ENCODE measurements around the gene TSPAN15. TPM values are rescaled to one million over a fixed set of nuclear protein-coding genes. Genes with fewer than 3 reads are reported as not detected.

The TSPAN15 gene
- total RNA-seq, 2 donors from 2014 or later = 142 to 145 TPM

DNA sequence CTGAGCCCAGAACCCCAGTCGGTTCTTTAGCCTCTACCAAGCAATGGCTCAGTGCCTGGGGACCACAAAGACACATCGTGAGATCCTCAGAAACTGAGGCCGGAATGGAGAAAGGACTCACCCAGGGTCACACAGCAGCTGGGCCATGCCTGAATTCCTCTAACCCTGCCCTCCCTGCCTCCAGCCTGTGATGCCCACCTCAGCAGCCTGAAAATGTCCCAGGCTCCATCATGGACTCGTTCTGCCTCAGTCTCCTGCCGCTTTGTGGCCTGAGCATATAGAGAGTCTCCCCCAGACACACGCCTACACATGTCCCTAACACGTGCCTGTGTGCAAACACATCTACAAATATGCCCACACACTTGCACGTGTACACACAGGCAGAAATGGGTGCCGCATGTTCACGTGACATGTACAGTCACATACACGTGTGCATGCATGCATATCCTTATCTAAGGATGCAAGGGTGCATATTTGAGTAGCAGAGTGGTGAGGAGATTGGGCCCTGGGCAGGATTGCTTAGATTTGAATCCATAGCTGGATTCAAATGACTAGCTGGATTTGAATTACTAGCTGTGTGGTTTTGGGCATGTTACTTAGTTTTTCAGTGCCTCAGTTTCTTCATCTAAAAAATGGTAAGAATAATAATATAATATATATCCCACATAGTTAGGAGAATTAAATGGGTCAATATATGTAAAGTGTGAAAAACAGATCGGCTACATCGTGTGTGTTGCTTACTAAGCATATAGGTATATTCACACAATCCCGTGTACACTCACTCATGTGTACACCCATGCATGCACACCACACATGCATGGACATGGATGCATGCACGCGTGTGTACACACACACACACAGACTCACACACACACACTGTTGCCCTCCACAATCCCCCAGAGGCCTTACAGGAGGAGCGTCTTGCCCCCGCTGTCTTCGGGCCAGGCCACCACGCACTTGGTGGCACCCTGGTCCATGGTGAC is 36.9 kb upstream of the TSPAN15 start:
- intact Hi-C loops (cut with DNase I, micrococcal nuclease) = loop anchor here in 1 of 2 donors (5.0 kb wide), 2 partner anchors 83 to 93 kb away; no protein-coding TSS in a partner anchor
- ATAC-seq = no peak
- no peak for DNase-seq

- ATAC-seq (no peak), DNase-seq (no peak)
- intact Hi-C loops (cut with DNase I, micrococcal nuclease) = loop anchor here in 1 of 2 donors (5.0 kb wide), 1 partner anchor 82 kb away; no protein-coding TSS in a partner anchor
These were observed 36.2 kb upstream of the TSPAN15 start for GRCh38 chr10:69415049-69415448.

DNA sequence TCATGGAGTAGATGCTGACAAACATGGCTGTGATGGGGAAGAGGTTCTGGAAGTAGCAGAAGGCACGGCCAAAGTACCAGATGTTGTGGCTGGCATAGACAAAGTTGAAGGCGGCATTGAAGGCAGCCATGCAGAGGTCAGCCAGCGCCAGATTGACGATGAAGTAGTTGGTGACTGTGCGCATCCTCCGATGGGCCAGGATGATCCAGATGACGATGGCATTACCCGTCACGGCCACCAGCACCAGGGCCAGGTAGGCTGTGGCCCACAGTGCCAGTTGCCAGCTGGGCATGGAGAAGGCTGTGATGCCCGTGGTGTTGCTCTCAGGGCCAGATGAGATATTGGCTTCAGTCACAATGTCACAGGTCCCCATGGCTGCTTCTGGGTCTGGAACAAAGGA is 35.3 kb upstream of the TSPAN15 start:
- intact Hi-C loops (cut with DNase I, micrococcal nuclease) = loop anchor here in 1 of 2 donors (5.0 kb wide), 1 partner anchor 81 kb away; no protein-coding TSS in a partner anchor
- ATAC-seq (no peak), DNase-seq (no peak)

GRCh38 chr10:69416695-69417094 is 34.6 kb upstream of the TSPAN15 start, which contains the start of gene TACR2:
Gene TACR2, minus strand, starts transcription at chr10:69416918. Its CDS starts 595 bp downstream, at chr10:69416323.
- DNase-seq = peak in 1 of 2 donors; percentile 70
- ATAC-seq = no peak

DNA sequence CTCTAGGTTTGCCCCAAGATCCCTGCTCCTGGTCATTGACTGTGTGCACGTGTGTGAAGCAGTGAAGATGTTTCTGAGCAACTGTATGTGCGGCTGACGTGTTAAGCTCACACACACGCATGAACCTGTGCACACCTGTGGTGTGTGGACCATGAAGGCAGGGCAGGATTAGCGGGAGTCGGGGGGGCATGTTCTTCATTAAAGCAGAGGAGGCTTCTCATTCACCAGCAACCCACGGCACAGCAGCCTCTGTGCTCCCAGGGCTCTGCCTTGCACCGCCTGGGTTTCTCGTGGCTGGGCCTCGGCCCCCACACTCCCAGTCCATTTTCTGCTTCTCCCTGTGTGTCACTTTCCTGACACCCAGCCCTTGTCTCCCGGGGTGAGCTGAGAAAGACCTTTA is 33.7 kb upstream of the TSPAN15 start:
- no peak for DNase-seq
- intact Hi-C loops (cut with DNase I, micrococcal nuclease) = loop anchor here in 1 of 2 donors (5.0 kb wide), 1 partner anchor 80 kb away; no protein-coding TSS in a partner anchor
- ATAC-seq = no peak

More at GRCh38 chr10:69416695-69417094, 34.6 kb upstream of the TSPAN15 start, which contains the start of gene TACR2:
- intact Hi-C loops (cut with DNase I, micrococcal nuclease) = loop anchor here in 1 of 2 donors (5.0 kb wide), 1 partner anchor 81 kb away; no protein-coding TSS in a partner anchor

GRCh38 chr10:69418052-69418752 is 33.1 kb upstream of the TSPAN15 start:
- DNase-seq (peak in 1 of 2 donors; percentile 49), ATAC-seq (peak; percentile 75)
- intact Hi-C loops (cut with DNase I, micrococcal nuclease) = loop anchor here in 1 of 2 donors (5.0 kb wide), 1 partner anchor 79 kb away; no protein-coding TSS in a partner anchor

- intact Hi-C loops (cut with DNase I, micrococcal nuclease) = loop anchor here in 1 of 2 donors (5.0 kb wide), 1 partner anchor 78 kb away; no protein-coding TSS in a partner anchor
- peak; percentile 63 for ATAC-seq
- DNase-seq = peak in 1 of 2 donors; percentile 63
These were observed 32.0 kb upstream of the TSPAN15 start for GRCh38 chr10:69419096-69419743.

GRCh38 chr10:69419744-69420126 is 31.5 kb upstream of the TSPAN15 start:
- intact Hi-C loops (cut with DNase I, micrococcal nuclease) = loop anchor here (5.0 to 10.0 kb wide), 2 partner anchors 78 to 85 kb away; no protein-coding TSS in a partner anchor
- ATAC-seq (no peak), DNase-seq (no peak)

GRCh38 chr10:69421611-69422308 is 29.5 kb upstream of the TSPAN15 start:
- ATAC-seq (peak; percentile 8), DNase-seq (peak; percentile 44 to 89)
- intact Hi-C loops (cut with DNase I, micrococcal nuclease) = loop anchor here in 1 of 2 donors (10.0 kb wide), 1 partner anchor 83 kb away; no protein-coding TSS in a partner anchor

DNA sequence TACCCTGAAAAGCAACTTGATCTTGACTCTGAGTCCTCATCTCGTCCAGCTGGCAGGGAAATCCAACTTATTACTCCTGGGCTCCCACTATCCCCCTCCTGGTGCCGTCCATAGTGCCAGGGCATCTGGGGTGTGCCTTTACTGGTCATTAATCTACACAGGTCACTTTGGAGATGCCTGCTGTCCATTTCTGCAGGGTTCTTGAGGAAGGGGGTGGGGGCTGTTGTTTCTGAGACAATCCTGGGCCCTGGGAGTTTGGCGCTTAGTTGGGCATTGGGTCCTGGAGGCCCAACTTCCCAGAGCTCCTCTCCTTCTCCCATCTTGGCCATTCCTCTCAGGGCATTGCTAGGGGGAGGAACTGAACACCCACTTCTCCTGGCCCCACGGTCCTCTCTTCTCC is 28.6 kb upstream of the TSPAN15 start:
- intact Hi-C loops (cut with DNase I, micrococcal nuclease) = loop anchor here in 1 of 2 donors (10.0 kb wide), 1 partner anchor 82 kb away; no protein-coding TSS in a partner anchor
- ATAC-seq (no peak), DNase-seq (no peak)

GRCh38 chr10:69425041-69425440 is 26.2 kb upstream of the TSPAN15 start:
- DNase-seq = no peak
- no peak for ATAC-seq
- intact Hi-C loops (cut with DNase I, micrococcal nuclease) = loop anchor here (5.0 to 10.0 kb wide), 2 partner anchors 80 to 82 kb away; no protein-coding TSS in a partner anchor

GRCh38 chr10:69425511-69426298 is 25.6 kb upstream of the TSPAN15 start:
- DNase-seq (peak; percentile 70 to 76), ATAC-seq (peak; percentile 85)
- intact Hi-C loops (cut with DNase I, micrococcal nuclease) = loop anchor here (5.0 to 10.0 kb wide), 2 partner anchors 79 to 82 kb away; no protein-coding TSS in a partner anchor

- DNase-seq (no peak), ATAC-seq (no peak)
- intact Hi-C loops (cut with DNase I, micrococcal nuclease) = loop anchor here (5.0 to 10.0 kb wide), 2 partner anchors 78 to 81 kb away; no protein-coding TSS in a partner anchor
These were observed 24.9 kb upstream of the TSPAN15 start for GRCh38 chr10:69426376-69426727.

- DNase-seq = no peak
- intact Hi-C loops (cut with DNase I, micrococcal nuclease) = loop anchor here (5.0 to 10.0 kb wide), 2 partner anchors 77 to 79 kb away; no protein-coding TSS in a partner anchor
- no peak for ATAC-seq
These were observed 23.1 kb upstream of the TSPAN15 start for GRCh38 chr10:69428165-69428564.

DNA sequence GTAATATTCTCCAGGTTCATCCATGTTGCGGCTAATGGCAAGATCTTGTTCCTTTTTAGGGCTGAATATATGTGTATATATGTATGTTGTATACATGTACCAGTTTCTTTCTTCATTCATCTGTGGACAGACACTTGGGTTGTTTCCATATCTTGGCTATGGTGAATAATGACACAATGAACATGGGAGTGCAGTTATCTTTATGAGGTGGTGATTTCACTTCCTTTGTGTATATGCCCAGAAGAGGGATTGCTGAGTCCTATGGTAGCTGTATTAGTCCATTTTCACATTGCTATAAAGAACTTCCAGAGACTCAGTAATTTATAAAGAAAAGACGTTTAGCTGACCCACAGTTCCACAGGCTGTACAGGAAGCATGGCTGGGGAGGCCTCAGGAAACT is 17.1 kb upstream of the TSPAN15 start:
- no peak for DNase-seq

DNA sequence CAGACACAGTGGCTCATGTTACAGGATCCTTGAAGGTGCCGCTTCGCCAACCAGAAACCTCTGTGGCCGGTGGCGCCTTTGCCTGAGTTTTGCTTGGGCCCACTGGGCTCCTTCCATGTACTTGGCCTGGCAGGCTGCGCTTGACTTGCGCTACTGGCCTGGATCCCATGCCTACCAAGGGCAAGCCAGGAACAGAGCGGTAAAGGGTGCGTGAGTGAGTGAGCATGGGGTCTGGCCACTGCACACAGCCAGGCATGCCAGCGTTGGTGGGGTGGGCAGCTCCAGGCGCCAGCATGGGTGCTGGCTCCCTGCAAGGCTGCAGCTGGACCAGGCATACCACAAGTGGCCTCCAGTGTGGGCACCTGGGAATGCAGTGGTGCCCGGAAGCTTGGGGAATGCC is 16.3 kb upstream of the TSPAN15 start:
- ATAC-seq (no peak), DNase-seq (no peak)
- intact Hi-C loops (cut with DNase I, micrococcal nuclease) = no loop called here

More for the DNA sequence above, 17.1 kb upstream of the TSPAN15 start:
- ATAC-seq = peak; percentile 71
- intact Hi-C loops (cut with DNase I, micrococcal nuclease) = no loop called here
